Activated naive CD4-positive, alpha-beta T cell treated with anti-CD3 and anti-CD28 coated beads for 36 hours (primary cell): ENCODE results near the gene ANKRD27. TPM values are rescaled to one million over a fixed set of nuclear protein-coding genes. Genes with fewer than 3 reads are reported as not detected.

ENCODE experiments used
- CTCF ChIA-PET: fragments of 350-600 bp; sonication (Branson Sonifier 250); formaldehyde crosslinking; loops from one replicate; lab custom pipeline; 2021; ENCODE audit warnings: antibody characterized with exemption; lab: Charles Lee
- DNase-seq: peaks from one replicate; pipeline ENCODE4 v3.0.0-alpha.2; 2020
- H3K27ac Mint-ChIP-seq: one replicate; pipeline ENCODE4 v1.8.0; 2021; ENCODE audit warnings: mild to moderate bottlenecking, mixed read lengths
- H3K27me3 Mint-ChIP-seq: one replicate; pipeline ENCODE4 v1.8.0; 2021; ENCODE audit warnings: low read depth, mixed read lengths
- H3K36me3 Mint-ChIP-seq: one replicate; pipeline ENCODE4 v1.8.0; 2021; ENCODE audit warnings: low read depth, mixed read lengths
- H3K4me1 Mint-ChIP-seq: one replicate; pipeline ENCODE4 v1.8.0; 2021; ENCODE audit warnings: low read depth, mixed read lengths
- H3K4me3 Mint-ChIP-seq: one replicate; pipeline ENCODE4 v1.8.0; 2021; ENCODE audit warnings: mild to moderate bottlenecking, moderate library complexity, mixed read lengths
- H3K9me3 Mint-ChIP-seq: one replicate; pipeline ENCODE4 v1.8.0; 2021; ENCODE audit warnings: mixed read lengths
- intact Hi-C: fragments of 100-400 bp; cut with micrococcal nuclease; formaldehyde crosslinking; loops from one replicate; pipeline ENCODE4 v1.15.1; 2023
- total RNA-seq, 2 experiments: library from RNA; stranded (reverse); gene quantifications; one replicate each; pipeline ENCODE4 v1.2.3, GENCODE V29; 2021

ANKRD27 gene
- total RNA-seq, 2 experiments from 2014 or later: 28.8 to 29.7 TPM

- no peaks in the 10 kb centered on the region for H3K9me3 Mint-ChIP-seq
- CTCF ChIA-PET: interaction anchor here (1.3 kb wide), 1 partner anchor 15 kb away, joined by 5 read pairs; no protein-coding TSS in a partner anchor
- H3K36me3 Mint-ChIP-seq: peaks cover 32% of the 10 kb centered on the region
- H3K4me1 Mint-ChIP-seq: no peaks in the 10 kb centered on the region
- no peak for DNase-seq
- no peak overlapping the region for H3K4me3 Mint-ChIP-seq
- H3K27ac Mint-ChIP-seq: no peak overlapping the region
- intact Hi-C loops: no loop called here
- H3K27me3 Mint-ChIP-seq: no peaks in the 10 kb centered on the region
Measured at GRCh38 chr19:32614916-32615315, 60.1 kb downstream of the ANKRD27 start.

DNA sequence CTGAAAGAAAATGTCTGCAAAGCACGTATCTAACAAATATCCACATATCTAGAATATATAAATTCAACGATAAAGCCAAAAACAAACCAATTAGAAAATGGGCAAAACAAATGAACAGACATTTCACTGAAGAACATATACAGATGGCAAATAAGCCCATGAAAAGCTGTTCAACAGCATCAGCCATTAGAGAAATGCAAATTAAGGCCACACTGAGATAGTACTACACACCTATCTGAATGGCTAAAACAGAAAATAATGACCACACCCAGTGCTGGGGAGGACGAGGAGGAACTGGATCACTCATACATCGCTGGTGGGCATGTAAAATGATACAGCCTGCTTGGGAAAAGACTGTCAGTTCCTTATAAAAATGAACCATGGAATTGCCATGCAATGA lies 62.0 kb downstream of the ANKRD27 start:
- CTCF ChIA-PET: interaction anchor here (0.6 kb wide), 1 partner anchor 67 kb away, joined by 3 read pairs; no protein-coding TSS in a partner anchor
- Mint-ChIP-seq H3K9me3 (no peaks in the 10 kb centered on the region), H3K4me1 (no peaks in the 10 kb centered on the region), H3K27me3 (no peaks in the 10 kb centered on the region), H3K4me3 (no peak overlapping the region), H3K36me3 (peaks cover 33% of the 10 kb centered on the region), H3K27ac (no peak overlapping the region)
- no peak for DNase-seq
- intact Hi-C loops: no loop called here

DNA sequence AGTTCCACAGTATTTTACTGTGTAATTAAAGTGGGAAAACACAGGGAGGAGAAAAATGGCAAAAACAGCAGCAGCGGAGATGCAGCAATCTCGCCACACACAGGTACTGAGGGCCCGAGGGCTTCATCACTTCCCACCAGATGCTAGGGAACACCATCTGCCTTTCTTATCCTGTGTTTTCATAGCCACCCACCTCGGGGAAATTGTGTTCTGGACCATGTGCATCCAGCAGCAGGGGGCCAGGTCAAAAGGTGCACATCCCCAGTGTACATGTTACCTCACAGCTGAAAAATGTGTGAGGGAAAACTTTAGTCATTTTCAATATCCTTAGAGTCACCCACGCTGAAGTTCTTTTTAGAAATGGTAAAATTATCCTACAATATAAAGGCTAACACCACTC lies 63.8 kb downstream of the ANKRD27 start:
- H3K4me3 Mint-ChIP-seq: no peak overlapping the region
- intact Hi-C loops: no loop called here
- no peak for DNase-seq
- no peaks in the 10 kb centered on the region for H3K9me3 Mint-ChIP-seq
- H3K36me3 Mint-ChIP-seq: peaks cover 35% of the 10 kb centered on the region
- CTCF ChIA-PET: no interaction called here
- H3K27ac Mint-ChIP-seq: no peak overlapping the region
- no peaks in the 10 kb centered on the region for H3K4me1 Mint-ChIP-seq
- H3K27me3 Mint-ChIP-seq: no peaks in the 10 kb centered on the region

DNA sequence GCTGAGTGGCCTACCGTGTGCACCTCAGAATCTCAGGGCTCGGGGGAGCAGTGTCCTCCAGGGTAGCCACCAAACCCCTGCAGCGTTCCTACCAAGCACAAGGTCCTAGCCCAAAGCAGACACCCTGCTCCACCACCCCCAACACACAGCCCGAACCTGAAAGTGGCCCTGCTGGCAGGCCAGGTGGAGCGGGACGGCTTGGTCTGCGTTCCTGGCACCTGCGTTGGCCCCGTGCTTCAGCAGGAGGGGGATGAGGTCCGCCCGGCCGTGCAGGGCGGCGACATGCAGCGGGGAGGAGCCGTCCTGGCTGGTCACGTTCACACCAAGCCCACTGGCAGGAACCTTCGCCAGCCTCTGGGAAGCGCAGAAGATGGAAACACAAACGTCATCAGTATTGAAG lies 67.5 kb downstream of the ANKRD27 start:
- H3K27ac Mint-ChIP-seq: no peak overlapping the region
- H3K4me1 Mint-ChIP-seq: no peaks in the 10 kb centered on the region
- H3K4me3 Mint-ChIP-seq: no peak overlapping the region
- no peaks in the 10 kb centered on the region for H3K27me3 Mint-ChIP-seq
- CTCF ChIA-PET: interaction anchor here (0.6 to 1.0 kb wide), 2 partner anchors 22 to 38 kb away, joined by 3 read pairs; no protein-coding TSS in a partner anchor
- H3K36me3 Mint-ChIP-seq: peaks cover 18% of the 10 kb centered on the region
- intact Hi-C loops: no loop called here
- H3K9me3 Mint-ChIP-seq: no peaks in the 10 kb centered on the region
- DNase-seq: no peak

DNA sequence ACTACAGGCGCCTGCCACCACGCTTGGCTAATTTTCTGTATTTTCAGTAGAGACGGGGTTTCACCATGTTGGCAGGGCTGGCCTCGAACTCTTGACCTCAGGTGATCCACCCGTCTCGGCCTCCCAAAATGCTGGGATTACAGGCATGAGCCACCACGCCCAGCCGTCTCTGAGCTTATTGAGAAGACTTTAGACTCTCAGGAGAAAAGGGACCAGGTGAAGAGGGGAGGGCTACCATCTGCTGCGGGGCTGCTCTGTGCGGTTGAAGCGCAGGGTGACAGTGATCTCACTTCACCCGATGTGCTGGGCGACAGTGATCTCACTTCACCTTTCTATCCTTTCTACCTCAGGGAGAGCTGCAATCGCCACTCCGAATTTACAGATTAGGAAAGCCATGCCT lies 68.7 kb downstream of the ANKRD27 start:
- intact Hi-C loops: no loop called here
- H3K27me3 Mint-ChIP-seq: no peaks in the 10 kb centered on the region
- H3K27ac Mint-ChIP-seq: no peak overlapping the region

DNA sequence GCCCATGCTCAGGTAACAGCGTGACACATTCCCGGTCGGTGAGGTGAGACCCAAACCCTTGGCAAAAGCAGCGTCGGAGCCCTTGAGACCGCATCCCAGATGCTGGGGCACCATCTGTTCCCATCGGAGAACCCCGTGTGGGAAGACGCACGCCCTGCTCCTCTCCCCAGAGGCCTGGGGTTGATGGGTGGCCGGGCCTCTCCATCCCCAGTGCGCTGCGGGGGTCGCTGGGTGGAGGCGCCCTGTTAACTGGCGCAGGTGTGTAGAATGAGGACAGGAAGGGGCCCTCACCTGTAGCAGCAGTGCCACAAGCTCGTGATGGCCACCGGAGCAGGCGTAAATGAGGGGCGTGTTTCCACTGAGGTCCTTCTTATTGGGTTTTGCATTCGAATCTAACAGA lies 69.4 kb downstream of the ANKRD27 start:
- Mint-ChIP-seq H3K9me3 (no peaks in the 10 kb centered on the region), H3K27me3 (no peaks in the 10 kb centered on the region), H3K36me3 (peaks cover 19% of the 10 kb centered on the region), H3K27ac (no peak overlapping the region), H3K4me3 (no peak overlapping the region), H3K4me1 (no peaks in the 10 kb centered on the region)
- CTCF ChIA-PET: interaction anchor here (0.5 kb wide), 1 partner anchor 363 kb away, joined by 5 read pairs; no protein-coding TSS in a partner anchor
- no peak for DNase-seq
- intact Hi-C loops: no loop called here

More for the DNA sequence above, 68.7 kb downstream of the ANKRD27 start:
- H3K36me3 Mint-ChIP-seq: peaks cover 17% of the 10 kb centered on the region
- no peak for DNase-seq
- no peak overlapping the region for H3K4me3 Mint-ChIP-seq
- H3K4me1 Mint-ChIP-seq: no peaks in the 10 kb centered on the region
- CTCF ChIA-PET: no interaction called here
- no peaks in the 10 kb centered on the region for H3K9me3 Mint-ChIP-seq

DNA sequence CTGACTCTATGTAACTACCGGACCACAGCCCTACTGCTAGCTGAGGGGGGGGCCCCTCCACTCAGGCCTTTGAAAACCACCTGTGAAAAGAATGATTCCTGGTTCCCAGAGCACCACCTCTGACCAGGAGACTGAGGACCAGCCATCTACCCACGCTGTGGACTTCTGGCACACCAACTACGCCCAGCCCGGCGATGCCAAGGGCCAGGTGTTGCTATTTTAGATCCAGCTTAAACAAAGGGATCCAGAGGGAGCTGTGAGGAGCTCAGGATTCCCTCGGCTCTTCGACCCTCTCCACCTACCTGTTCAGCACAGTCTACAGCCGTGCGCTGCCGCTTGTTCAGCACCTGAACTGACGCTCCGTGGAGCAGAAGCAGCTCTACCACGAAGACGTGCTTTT lies 71.0 kb downstream of the ANKRD27 start:
- H3K4me3 Mint-ChIP-seq: no peak overlapping the region
- CTCF ChIA-PET: no interaction called here
- H3K36me3 Mint-ChIP-seq: peaks cover 22% of the 10 kb centered on the region
- no peaks in the 10 kb centered on the region for H3K27me3 Mint-ChIP-seq
- intact Hi-C loops: no loop called here
- no peak overlapping the region for H3K27ac Mint-ChIP-seq
- H3K4me1 Mint-ChIP-seq: peaks cover 7% of the 10 kb centered on the region
- H3K9me3 Mint-ChIP-seq: no peaks in the 10 kb centered on the region
- DNase-seq: no peak

DNA sequence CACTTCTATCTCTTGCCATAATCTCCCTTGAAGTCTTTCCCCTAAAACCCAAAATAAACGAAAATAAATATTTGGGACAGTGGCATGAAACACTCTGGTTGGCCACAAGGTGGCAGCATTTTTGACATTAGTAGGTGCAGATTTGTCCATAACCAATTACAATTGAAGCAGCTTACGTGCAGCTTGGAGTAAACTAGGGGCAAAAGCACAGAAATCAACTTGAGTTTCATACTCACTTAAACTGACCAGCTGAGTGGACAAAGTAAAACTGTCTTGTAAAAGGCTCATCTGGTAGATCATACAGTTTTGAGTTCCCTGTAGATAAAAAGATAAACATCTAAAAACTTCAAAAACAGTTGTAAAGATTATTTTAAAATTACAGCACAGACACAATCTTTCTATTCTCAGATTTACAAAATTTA lies 75.2 kb downstream of the ANKRD27 start:
- H3K4me1 Mint-ChIP-seq: peaks cover 7% of the 10 kb centered on the region
- no peak overlapping the region for H3K27ac Mint-ChIP-seq
- CTCF ChIA-PET: interaction anchor here (0.6 to 1.7 kb wide), 5 partner anchors 12 to 142 kb away, joined by 3 to 5 read pairs (median 4); no protein-coding TSS in a partner anchor
- peaks cover 26% of the 10 kb centered on the region for H3K36me3 Mint-ChIP-seq
- H3K4me3 Mint-ChIP-seq: no peak overlapping the region
- H3K27me3 Mint-ChIP-seq: no peaks in the 10 kb centered on the region
- peak; percentile 62 for DNase-seq
- intact Hi-C loops: loop anchor here (5.0 to 10.0 kb wide), 2 partner anchors 78 to 195 kb away; partner anchors contain the start of genes ANKRD27 and RGS9BP
- H3K9me3 Mint-ChIP-seq: no peaks in the 10 kb centered on the region

DNA sequence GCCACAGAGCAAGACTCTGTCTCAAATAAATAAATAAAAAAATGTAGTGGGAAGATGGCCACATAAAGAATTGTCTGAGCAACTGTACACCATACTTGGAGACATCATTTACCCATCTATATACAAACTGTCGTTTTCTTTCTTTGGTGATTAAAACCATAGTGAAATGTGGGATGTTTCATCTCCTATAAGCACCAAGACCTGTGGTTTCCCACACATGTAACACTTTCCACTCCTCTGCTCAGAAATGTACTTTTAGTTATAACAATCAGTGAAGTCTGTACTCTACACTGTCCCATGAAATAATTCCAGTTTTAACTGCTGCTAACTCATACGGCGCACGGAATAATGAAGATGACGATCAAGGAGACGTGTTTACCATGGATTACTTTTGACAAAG lies 75.7 kb downstream of the ANKRD27 start:
- H3K27ac Mint-ChIP-seq: no peak overlapping the region
- H3K36me3 Mint-ChIP-seq: peaks cover 26% of the 10 kb centered on the region
- DNase-seq: no peak
- H3K27me3 Mint-ChIP-seq: no peaks in the 10 kb centered on the region
- H3K4me3 Mint-ChIP-seq: no peak overlapping the region
- CTCF ChIA-PET: interaction anchor here (1.1 to 1.3 kb wide), 3 partner anchors 13 to 15 kb away, joined by 4 to 5 read pairs (median 4); no protein-coding TSS in a partner anchor
- intact Hi-C loops: loop anchor here (5.0 to 10.0 kb wide), 2 partner anchors 78 to 196 kb away; partner anchors contain the start of genes ANKRD27 and RGS9BP
- H3K9me3 Mint-ChIP-seq: no peaks in the 10 kb centered on the region
- peaks cover 7% of the 10 kb centered on the region for H3K4me1 Mint-ChIP-seq

GRCh38 chr19:32598022-32598421 lies 77.0 kb downstream of the ANKRD27 start:
- H3K4me3 Mint-ChIP-seq: no peak overlapping the region
- no peak for DNase-seq
- intact Hi-C loops: loop anchor here (5.0 to 10.0 kb wide), 2 partner anchors 79 to 197 kb away; partner anchors contain the start of genes ANKRD27 and RGS9BP
- CTCF ChIA-PET: interaction anchor here (0.6 to 1.3 kb wide), 4 partner anchors 14 to 337 kb away, joined by 3 to 6 read pairs (median 3); no protein-coding TSS in a partner anchor
- H3K27ac Mint-ChIP-seq: no peak overlapping the region
- peaks cover 30% of the 10 kb centered on the region for H3K36me3 Mint-ChIP-seq
- H3K9me3 Mint-ChIP-seq: no peaks in the 10 kb centered on the region
- no peaks in the 10 kb centered on the region for H3K27me3 Mint-ChIP-seq
- peaks cover 7% of the 10 kb centered on the region for H3K4me1 Mint-ChIP-seq

DNA sequence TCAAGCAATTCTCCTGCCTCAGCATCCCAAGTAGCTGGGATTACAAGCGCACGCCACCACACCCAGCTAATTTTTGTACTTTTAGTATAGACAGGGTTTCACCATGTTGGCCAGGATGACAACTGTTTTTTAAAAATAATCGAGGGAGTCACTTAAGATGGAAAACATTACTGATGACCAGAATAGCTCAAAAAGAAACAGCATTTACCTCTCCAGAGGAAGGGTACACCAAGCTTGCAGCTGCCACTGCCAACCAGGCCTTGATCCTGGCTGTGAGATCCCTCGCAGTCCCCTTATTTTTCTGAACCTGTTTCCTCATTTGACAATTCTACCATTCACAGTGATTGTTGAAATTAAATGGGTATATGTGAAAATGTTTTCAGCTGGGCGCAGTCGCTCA lies 79.5 kb downstream of the ANKRD27 start:
- CTCF ChIA-PET: no interaction called here
- no peaks in the 10 kb centered on the region for H3K9me3 Mint-ChIP-seq
- intact Hi-C loops: loop anchor here (5.0 to 10.0 kb wide), 2 partner anchors 82 to 199 kb away; partner anchors contain the start of genes ANKRD27 and RGS9BP
- H3K27ac Mint-ChIP-seq: no peak overlapping the region
- peaks cover 36% of the 10 kb centered on the region for H3K36me3 Mint-ChIP-seq
- H3K4me3 Mint-ChIP-seq: no peak overlapping the region
- no peaks in the 10 kb centered on the region for H3K27me3 Mint-ChIP-seq
- H3K4me1 Mint-ChIP-seq: peaks cover 7% of the 10 kb centered on the region
- DNase-seq: no peak

- CTCF ChIA-PET: no interaction called here
- Mint-ChIP-seq H3K4me1 (no peaks in the 10 kb centered on the region), H3K27me3 (no peaks in the 10 kb centered on the region), H3K36me3 (peaks cover 34% of the 10 kb centered on the region), H3K9me3 (no peaks in the 10 kb centered on the region), H3K27ac (no peak overlapping the region), H3K4me3 (no peak overlapping the region)
- intact Hi-C loops: loop anchor here (10.0 kb wide), 1 partner anchor 201 kb away; no protein-coding TSS in a partner anchor
- DNase-seq: no peak
Measured at GRCh38 chr19:32594021-32594420, 81.0 kb downstream of the ANKRD27 start.
